Spleen (tissue), 11 donors: ENCODE results near the gene GARNL3. TPM values are rescaled to one million over a fixed set of nuclear protein-coding genes. Genes with fewer than 3 reads are reported as not detected.
A peak's percentile ranks its signal among the peaks of the same experiment; 100 is the strongest.

Experiments used
- DNase-seq: peaks from one replicate; pipeline ENCODE4 v3.0.0-alpha.2; 2020
- H3K27ac ChIP-seq, 8 donors: fragments of 200-600 bp; sonication (generic) in 7 of 8; 1 replicate in 4 of 8; 2 replicates in 4 of 8; pipeline versions ENCODE4 v1.5.0 to v1.8.0; 2016 to 2021; ENCODE audit warnings: inconsistent platforms in 4 of 8, mild to moderate bottlenecking in 4 of 8, moderate library complexity in 1 of 8
- H3K27me3 ChIP-seq, 7 donors: fragments of 200-600 bp; sonication (generic) in 6 of 7; replicated peaks in 1 of 7; 1 replicate in 4 of 7; 2 replicates in 3 of 7; pipeline versions ENCODE4 v1.5.0 to v1.8.0; 2016 to 2021; ENCODE audit warnings: inconsistent platforms in 3 of 7, mild to moderate bottlenecking in 1 of 7
- H3K36me3 ChIP-seq, 6 donors: fragments of 200-600 bp; sonication (generic) in 5 of 6; 1 replicate in 4 of 6; 2 replicates in 2 of 6; pipeline versions ENCODE4 v1.5.0 to v1.8.0; 2016 to 2021; ENCODE audit warnings: inconsistent platforms in 2 of 6
- H3K4me1 ChIP-seq, 6 donors: fragments of 200-600 bp; sonication (generic) in 5 of 6; 1 replicate in 3 of 6; 2 replicates in 3 of 6; pipeline versions ENCODE4 v1.5.0 to v1.8.0; 2016 to 2021; ENCODE audit warnings: inconsistent platforms in 3 of 6
- H3K4me3 ChIP-seq, 8 donors: fragments of 200-600 bp; sonication (generic) in 7 of 8; 1 replicate in 4 of 8; 2 replicates in 4 of 8; pipeline versions ENCODE4 v1.5.0 to v1.8.0; 2016 to 2021; ENCODE audit warnings: inconsistent platforms in 4 of 8, mild to moderate bottlenecking in 4 of 8, moderate library complexity in 2 of 8
- H3K9me3 ChIP-seq, 8 donors: fragments of 200-600 bp; sonication (generic) in 7 of 8; 1 replicate in 4 of 8; 2 replicates in 4 of 8; pipeline versions ENCODE4 v1.5.0 to v1.8.0; 2016 to 2021; ENCODE audit warnings: inconsistent platforms in 4 of 8
- POLR2A ChIP-seq, 3 donors: fragments of 450-650 bp; IDR thresholded peaks; one replicate each; pipeline ENCODE4 v1.5.1; 2017; ENCODE audit warnings: antibody characterized with exemption in 3 of 3, mild to moderate bottlenecking in 1 of 3
- POLR2AphosphoS5 ChIP-seq, 3 donors: sonication (generic); formaldehyde crosslinking; IDR thresholded peaks; one replicate each; pipeline ENCODE4 v1.5.1; 2017; ENCODE audit warnings: antibody characterized with exemption in 3 of 3
- WGBS, 5 donors: extraction: QIAGEN DNeasy Blood & Tissue Kit in 3 of 5; methylation state at CpG; one replicate each; pipeline versions ENCODE4 v1.1.5 to v1.1.7; 2013 to 2018; 5-methylcytosine and 5-hydroxymethylcytosine counted together
- intact Hi-C: fragments of 100-400 bp; cut with DNase I; formaldehyde crosslinking; loops from one replicate; pipeline ENCODE4 v1.15.0; 2023; ENCODE audit warnings: low total_unique reads
- polyA plus RNA-seq, 3 donors: library from polyadenylated mRNA; stranded (reverse); fragments of 200-250 nt; gene quantifications; one replicate each; pipeline ENCODE4 v1.2.1, GENCODE V29; 2013
- total RNA-seq, 7 donors: library from RNA; depleted of rRNA in 3 of 7; stranded (reverse); fragments of >200 nt in 3 of 7; fragmentation: NEBNext Ultra II Directional in 4 of 7; extraction: Animal tissue kit (Norgen Biotek cat#: 25700) in 4 of 7; gene quantifications; one replicate each; pipeline versions ENCODE4 v1.1.0 to v1.2.1, GENCODE V29; 2016 to 2021
- TF ChIP-seq, protein P1 (sequence below), 11 experiments: fragments of 200-600 bp in 7 of 11; fragments of 450-650 bp in 4 of 11; sonication (generic) in 4 of 11; IDR thresholded peaks in 8 of 11; conservative IDR thresholded peaks in 3 of 11; 1 replicate in 7 of 11; 2 replicates in 4 of 11; pipeline versions ENCODE4 v1.4.0 to v1.8.0; 2016 to 2021; ENCODE audit warnings: antibody characterized with exemption in 11 of 11, inconsistent platforms in 4 of 11, mild to moderate bottlenecking in 1 of 11
- donor health status: healthy with polysubstance abuse.
- donor health status: DM: no; HTN: no; CAD: no; lungs with moderate emphysema.
- donor health status: DM: no; HTN: no; CAD: no.
- donor health status: Bipolar disorder and iron deficiency.
- donor health status: healthy.
- donor health status: DM: no; HTN: no; CAD: no.
- donor health status: DM: yes; HTN: yes; CAD: no.

Gene GARNL3
- total and polyA plus RNA-seq, 10 donors = 2.1 to 14.7 (median 10.0) TPM

DNA sequence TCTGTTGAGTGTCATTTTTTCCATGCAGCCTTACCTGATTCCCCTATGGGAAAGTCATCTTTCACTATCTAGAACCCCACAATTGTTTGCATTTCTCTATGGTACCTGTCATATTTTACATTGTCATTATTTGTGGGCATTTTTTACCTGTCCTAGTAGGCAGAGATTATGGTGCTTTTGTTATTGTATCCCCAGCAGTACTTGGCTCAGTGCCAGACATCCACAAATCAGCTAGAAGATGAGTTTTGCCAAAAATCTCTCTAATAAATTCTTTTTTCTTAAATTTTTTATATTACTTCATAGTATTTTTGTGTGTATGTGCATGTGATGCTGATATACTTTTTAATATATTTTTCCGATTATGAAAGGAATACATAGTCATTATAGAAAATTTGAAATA is 13.2 kb downstream of the GARNL3 start:
- Histone ChIP-seq H3K27me3 (no peaks in the 10 kb centered on the region), H3K4me1 (peaks cover 10 to 23% (median 16%) of the 10 kb centered on the region in 6 donors), H3K4me3 (no peak overlapping the region), H3K27ac (peak overlapping the region in 5 of 8 donors; percentile 47 to 75 (median 59)), H3K36me3 (no peaks in the 10 kb centered on the region), H3K9me3 (no peaks in the 10 kb centered on the region)
- intact Hi-C loops = no loop called here
- WGBS, 5 donors = 97 to 100% (median 99%) methylated on average over 1 of the region's 1 CpG
- DNase-seq = no peak
- TF ChIP-seq POLR2A (IDR thresholded peaks at IDR 0.05) (no peak), POLR2AphosphoS5 (IDR thresholded peaks at IDR 0.05) (no peak)
- TF ChIP-seq, protein P1, sequence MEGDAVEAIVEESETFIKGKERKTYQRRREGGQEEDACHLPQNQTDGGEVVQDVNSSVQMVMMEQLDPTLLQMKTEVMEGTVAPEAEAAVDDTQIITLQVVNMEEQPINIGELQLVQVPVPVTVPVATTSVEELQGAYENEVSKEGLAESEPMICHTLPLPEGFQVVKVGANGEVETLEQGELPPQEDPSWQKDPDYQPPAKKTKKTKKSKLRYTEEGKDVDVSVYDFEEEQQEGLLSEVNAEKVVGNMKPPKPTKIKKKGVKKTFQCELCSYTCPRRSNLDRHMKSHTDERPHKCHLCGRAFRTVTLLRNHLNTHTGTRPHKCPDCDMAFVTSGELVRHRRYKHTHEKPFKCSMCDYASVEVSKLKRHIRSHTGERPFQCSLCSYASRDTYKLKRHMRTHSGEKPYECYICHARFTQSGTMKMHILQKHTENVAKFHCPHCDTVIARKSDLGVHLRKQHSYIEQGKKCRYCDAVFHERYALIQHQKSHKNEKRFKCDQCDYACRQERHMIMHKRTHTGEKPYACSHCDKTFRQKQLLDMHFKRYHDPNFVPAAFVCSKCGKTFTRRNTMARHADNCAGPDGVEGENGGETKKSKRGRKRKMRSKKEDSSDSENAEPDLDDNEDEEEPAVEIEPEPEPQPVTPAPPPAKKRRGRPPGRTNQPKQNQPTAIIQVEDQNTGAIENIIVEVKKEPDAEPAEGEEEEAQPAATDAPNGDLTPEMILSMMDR (IDR thresholded peaks at IDR 0.05 in 8 of 11, conservative IDR thresholded peaks at IDR 0.05 in 3 of 11) = no peak

DNA sequence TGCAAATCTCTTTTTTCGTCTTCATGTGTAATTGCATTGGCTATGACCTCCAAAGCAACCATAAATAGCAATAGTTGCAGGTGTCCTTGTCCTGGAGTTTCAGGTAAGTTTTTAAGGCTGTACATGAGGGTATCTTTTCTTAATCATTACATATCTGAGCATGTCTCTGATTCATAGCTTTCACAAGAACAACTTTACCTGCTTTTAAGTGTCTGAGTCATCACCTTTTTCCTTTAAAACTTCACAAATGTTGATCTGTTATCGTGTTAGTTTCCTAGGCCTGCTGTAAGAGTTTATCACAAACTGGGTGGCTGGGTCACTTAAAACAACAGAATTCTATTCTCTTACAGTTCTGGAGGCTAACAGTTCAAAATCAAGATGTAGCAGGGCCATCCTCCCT is 13.8 kb downstream of the GARNL3 start:
- no peaks in the 10 kb centered on the region for H3K36me3 ChIP-seq
- TF ChIP-seq POLR2AphosphoS5 (IDR thresholded peaks at IDR 0.05) = no peak
- TF ChIP-seq POLR2A (IDR thresholded peaks at IDR 0.05) = no peak
- TF ChIP-seq, protein P1 (IDR thresholded peaks at IDR 0.05 in 8 of 11, conservative IDR thresholded peaks at IDR 0.05 in 3 of 11) = no peak
- no peaks in the 10 kb centered on the region for H3K27me3 ChIP-seq
- intact Hi-C loops = no loop called here
- H3K4me1 ChIP-seq = peaks cover 10 to 25% (median 16%) of the 10 kb centered on the region in 6 donors
- DNase-seq = no peak
- no peak overlapping the region for H3K27ac ChIP-seq
- H3K4me3 ChIP-seq = no peak overlapping the region
- WGBS, 5 donors = 83 to 94% (median 89%) methylated on average over 2 of the region's 2 CpGs
- no peaks in the 10 kb centered on the region for H3K9me3 ChIP-seq

DNA sequence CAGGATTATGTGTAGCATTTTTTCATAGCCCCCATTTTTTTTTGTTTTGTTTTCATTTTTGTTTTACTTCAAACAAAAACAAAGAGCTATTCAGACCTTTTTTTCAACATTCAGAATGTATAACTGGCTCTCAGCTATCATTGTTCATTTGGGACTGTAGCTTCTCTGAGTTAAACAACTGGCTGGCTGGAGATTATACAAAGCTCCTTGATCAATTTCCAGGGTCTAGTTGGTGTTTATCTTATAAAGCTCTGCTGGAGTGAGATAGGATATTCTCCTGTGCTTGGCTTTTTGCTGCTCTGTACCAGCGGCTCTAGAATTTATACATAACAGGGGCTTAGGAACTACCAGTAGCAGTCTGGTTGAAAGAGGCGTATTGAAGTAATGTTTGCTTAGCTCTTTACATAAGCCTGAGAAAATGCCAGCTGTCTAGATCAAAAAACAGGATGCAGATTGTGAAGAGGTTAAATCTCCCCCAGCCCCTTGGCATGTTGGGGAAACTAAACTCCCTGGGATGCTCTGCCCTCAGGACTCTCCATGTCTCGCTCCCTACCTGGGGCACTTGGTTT is 15.2 kb downstream of the GARNL3 start:
- 89 to 97% (median 91%) methylated on average over 3 of the region's 3 CpGs for WGBS, 5 donors
- Histone ChIP-seq H3K36me3 (no peaks in the 10 kb centered on the region), H3K4me1 (peaks cover 10 to 25% (median 16%) of the 10 kb centered on the region in 6 donors), H3K27ac (no peak overlapping the region), H3K27me3 (no peaks in the 10 kb centered on the region), H3K4me3 (no peak overlapping the region), H3K9me3 (no peaks in the 10 kb centered on the region)
- DNase-seq = no peak
- intact Hi-C loops = no loop called here
- no peak for TF ChIP-seq POLR2A (IDR thresholded peaks at IDR 0.05)
- TF ChIP-seq POLR2AphosphoS5 (IDR thresholded peaks at IDR 0.05) = no peak
- TF ChIP-seq, protein P1 (IDR thresholded peaks at IDR 0.05 in 8 of 11, conservative IDR thresholded peaks at IDR 0.05 in 3 of 11) = no peak

DNA sequence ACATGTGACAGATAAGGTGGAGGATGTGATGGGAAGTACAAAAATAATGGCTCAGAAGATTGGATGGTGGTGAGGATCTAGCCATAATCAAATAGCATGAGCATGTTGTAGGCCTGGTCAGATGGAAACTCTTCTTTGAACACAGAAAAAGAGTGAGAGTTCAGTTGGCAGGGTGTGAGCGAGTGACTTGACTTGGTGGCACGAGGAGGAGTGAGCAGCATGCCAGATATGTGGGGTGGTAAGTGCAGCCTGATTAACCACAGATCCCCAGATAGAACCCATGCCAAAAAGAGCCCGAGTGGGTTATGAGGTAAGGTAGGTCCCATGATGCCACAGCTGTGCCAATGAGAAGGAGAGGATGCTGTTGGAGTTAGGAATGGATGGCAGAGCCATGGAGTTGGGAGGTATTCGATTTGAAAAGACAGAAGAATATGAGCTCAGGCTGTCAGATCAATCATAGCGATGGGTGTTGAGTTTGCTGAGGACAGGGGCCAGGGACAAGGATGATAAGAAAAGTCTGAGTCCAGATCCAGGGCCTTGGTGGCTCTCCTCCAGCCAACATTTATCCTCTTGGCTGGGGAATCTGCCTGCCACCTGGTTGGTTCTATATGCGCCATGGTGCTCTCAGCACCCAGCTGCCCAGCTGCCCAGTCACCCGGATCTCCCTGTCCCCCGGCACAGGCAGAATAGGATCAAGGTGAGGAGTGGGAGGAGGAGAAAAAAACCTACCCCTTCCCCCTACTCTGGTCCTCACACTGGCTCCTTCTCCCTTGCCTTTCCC is 16.5 kb downstream of the GARNL3 start:
- H3K4me3 ChIP-seq = no peak overlapping the region
- peaks cover 10 to 25% (median 16%) of the 10 kb centered on the region in 6 donors for H3K4me1 ChIP-seq
- DNase-seq = no peak
- H3K27me3 ChIP-seq = no peaks in the 10 kb centered on the region
- intact Hi-C loops = no loop called here
- no peaks in the 10 kb centered on the region for H3K9me3 ChIP-seq
- no peak overlapping the region for H3K27ac ChIP-seq
- H3K36me3 ChIP-seq = no peaks in the 10 kb centered on the region
- WGBS, 5 donors = 87 to 93% (median 90%) methylated on average over 8 of the region's 8 CpGs
- TF ChIP-seq POLR2A (IDR thresholded peaks at IDR 0.05) = no peak
- TF ChIP-seq POLR2AphosphoS5 (IDR thresholded peaks at IDR 0.05) = no peak
- TF ChIP-seq, protein P1 (IDR thresholded peaks at IDR 0.05 in 8 of 11, conservative IDR thresholded peaks at IDR 0.05 in 3 of 11) = no peak
